ENCODE measurements around the gene MAMDC2.

GRCh38 chr9:70135176-70135575 lies 91.5 kb downstream of the MAMDC2 start:
- TF ChIP-seq CTCF (conservative IDR thresholded peaks at IDR 0.05; ENCODE audit: low read length) (no peak), EZH2phosphoT487 (IDR thresholded peaks at IDR 0.05; ENCODE audit: borderline replicate concordance) (no peak)
